ACHN (cell line): ENCODE measurements around the gene SOCS3.
"Not testable (repeated sequence)": the region's sequence is repeated elsewhere in the genome, so short reads cannot be mapped to it uniquely, and the experiment has no call there.

Source experiments
- DNase-seq: peaks from one replicate; pipeline ENCODE4 v3.0.0-alpha.2; 2015
- in situ Hi-C: cut with HindIII; loops from 2 replicates; pipeline ENCODE4 v1.10.0; 2017; ENCODE audit warnings: low sequenced_read_pairs, low pct_ligation_motif_present, low pct_unique_long_range_greater_than_20kb

The SOCS3 gene

DNA sequence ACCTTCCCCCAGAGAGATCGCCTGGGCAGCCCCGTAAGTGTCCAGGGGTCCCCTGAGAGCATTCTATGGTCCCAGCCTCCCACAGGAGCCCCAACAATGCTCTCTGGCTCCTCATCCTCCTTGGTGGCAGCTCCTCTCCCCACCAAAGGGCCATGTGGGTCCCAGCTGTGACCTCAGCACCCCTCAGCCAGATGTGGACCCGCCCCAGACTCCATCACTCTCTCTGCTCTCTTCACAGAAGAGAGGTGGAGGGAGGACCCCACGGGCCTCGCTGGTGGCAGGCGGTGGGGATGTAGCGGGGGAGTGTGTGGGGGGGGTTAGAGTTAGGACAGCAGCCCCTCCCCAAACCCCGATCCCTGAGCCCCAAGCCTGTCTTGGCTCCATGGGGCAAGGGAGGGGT, 41.0 kb downstream of the SOCS3 start:
- DNase-seq: no peak
- in situ Hi-C loops: no loop called here

DNA sequence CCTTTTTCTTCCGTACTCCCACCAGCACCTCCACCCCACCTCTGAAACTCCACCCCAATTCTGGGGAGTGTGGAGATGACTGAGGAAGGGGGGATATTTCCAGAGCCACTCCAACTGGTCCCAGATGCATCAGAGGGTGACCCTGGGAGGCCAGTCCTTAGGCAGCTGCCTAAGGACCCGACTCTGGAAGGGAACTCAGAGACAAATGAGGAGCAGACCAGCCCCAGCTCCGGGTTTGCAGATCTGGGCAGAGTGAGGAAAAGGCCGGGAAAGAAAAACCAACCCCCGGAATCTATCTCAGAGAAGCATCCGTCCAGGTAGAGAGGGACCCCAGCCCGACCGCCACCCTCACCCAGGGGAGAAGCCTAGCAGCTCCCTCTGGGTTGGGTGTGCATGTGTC, 41.5 kb downstream of the SOCS3 start:
- in situ Hi-C loops: no loop called here
- DNase-seq: no peak

DNA sequence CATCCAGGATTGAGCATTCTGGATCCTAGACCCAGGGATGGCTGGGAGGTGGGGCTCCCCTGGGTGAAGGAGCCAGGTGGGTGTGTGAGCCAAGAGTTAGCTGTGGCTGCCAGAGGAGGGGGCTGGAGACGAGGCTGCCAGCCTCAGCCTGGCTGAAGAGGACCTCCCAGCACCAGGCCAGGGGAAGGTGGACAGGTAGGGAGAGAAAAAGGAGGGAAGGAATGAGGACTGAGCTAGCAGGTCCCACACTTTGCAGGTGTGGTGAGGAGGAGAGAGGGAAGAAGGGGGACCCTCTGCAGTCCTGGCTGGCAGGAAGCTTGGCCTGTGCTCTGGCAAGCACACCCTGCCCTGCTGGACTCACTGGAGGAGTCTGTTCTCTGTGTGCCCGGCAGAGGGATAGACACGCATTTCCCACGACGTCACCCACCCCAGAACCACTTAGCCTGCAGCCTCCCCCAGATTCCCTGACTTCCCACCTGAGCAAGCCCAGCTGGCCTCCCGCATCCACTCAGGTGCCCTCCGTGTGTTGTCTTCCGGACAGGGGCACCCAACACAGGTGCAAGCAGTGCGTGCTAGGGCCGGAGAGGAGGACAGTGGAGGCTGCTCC, 42.0 kb downstream of the SOCS3 start:
- in situ Hi-C loops: no loop called here
- peak; percentile 42 for DNase-seq

DNA sequence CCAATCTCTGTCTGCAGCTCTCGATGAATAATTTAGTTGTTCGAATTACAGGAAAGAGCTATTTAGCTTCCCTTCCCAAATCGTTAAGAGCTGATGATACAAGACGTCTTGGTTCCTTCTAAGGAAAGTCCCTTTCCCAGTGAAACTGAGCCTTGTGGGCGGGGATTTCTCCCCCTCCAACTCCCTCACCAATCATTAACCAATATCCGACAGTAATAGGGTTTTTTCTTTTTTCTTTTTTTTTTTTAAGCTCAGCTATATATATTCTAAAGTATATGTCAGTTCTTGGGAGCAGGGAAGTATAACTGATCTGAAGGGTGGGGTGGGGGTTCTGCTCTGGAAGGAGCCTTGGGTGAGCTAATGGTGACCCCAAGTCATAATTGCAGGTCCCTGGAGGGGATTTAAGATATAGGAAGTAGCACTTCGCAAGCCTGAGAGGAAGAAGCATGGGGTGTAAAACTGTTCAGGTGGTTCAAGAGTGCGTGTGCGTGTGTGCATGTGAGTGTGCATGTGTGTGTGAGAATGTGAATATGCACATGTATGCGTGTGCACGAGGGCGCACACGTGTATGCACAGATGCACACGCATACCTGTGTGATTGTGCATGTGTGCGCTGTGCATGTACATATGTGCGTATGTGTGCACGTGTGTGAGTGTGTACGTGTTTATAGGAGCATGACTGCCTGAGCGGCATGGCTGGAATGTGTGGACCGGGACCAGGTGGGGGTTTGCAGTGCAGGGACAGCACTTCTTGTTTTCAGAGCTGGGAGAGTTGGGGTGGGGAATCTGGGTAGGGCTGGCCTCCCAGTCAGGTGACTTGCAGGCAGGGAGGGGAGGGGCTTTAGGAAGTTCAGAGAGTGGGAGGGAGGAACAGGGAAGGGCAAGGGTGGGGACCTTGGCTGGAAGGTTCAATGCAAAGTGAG, 42.7 kb downstream of the SOCS3 start:
- DNase-seq: peak; percentile 89
- in situ Hi-C loops: no loop called here

DNA sequence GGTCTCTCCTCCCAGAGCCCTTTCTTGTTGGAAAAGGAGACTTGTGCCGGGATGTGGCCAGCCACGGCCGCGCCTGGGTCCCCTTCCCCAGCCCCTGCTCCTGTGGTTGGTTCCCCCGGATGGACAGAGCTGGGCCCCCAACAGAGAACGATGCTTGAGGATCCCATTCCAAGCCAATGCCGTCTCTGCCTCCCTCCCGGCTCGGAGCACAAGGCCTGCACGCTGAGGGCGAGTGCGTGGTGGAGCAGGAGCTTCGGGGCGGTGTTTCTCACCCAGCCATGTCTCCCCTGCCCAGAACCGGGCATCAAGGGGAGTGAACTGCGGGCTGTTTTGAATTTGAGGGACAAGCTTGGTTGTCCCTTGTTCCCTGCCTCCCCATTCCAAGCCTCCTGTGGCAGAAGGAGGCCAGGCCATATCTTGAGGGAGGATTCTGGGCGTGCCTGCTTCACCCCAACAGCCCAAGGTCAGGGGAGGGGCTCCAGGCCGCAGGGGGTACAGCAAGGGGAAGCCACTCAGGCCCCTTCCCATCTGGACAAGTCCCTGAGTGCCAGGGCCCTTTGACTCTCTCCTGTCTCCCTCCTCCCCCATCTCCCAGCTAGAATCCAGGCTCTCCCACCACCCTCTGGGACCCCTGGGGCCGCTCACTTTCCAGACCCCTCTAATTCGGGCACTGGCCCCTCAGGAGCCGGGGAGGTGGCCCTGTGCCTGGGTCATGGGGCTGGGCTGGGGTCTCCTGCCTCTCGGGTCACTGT, 43.6 kb downstream of the SOCS3 start:
- DNase-seq: peak; percentile 50
- in situ Hi-C loops: no loop called here

DNA sequence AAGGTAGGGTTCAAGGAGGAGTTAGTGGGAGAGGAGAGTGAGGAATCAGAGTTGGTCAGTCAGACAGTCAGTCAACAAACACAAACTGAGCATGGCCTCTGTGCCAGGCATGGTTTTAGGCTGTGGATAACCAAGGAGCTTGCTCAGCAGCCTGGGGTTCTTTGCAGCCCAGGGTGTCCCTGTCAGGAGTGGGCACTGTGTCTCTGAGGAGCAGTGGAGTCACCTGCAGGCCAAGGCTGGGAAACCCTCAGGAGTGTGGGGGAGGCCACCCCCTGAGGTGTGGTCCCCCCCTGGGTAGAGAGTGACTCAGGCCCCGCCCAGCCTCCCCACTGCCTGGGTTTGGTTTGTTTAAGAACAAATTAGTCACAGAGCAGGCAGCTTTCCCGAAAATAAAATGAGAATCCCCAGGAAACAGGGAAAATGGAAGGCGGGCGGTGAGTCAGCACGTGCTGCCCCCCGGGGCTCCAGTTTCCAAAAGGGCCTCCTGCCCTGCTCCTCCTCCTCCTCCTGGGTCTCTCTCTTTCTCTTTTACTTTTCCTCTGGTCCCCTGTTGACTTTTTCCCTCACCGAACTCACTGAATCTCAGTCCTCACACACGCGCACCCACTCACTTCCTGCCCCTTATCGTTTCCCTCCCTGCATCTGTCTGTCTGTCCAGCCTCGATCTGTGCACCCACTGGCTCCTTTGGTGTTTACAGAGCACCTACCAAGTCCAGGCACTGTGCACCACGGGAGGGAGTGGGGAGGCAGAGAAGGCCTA, 44.3 kb downstream of the SOCS3 start:
- DNase-seq: peak; percentile 90
- in situ Hi-C loops: no loop called here

DNA sequence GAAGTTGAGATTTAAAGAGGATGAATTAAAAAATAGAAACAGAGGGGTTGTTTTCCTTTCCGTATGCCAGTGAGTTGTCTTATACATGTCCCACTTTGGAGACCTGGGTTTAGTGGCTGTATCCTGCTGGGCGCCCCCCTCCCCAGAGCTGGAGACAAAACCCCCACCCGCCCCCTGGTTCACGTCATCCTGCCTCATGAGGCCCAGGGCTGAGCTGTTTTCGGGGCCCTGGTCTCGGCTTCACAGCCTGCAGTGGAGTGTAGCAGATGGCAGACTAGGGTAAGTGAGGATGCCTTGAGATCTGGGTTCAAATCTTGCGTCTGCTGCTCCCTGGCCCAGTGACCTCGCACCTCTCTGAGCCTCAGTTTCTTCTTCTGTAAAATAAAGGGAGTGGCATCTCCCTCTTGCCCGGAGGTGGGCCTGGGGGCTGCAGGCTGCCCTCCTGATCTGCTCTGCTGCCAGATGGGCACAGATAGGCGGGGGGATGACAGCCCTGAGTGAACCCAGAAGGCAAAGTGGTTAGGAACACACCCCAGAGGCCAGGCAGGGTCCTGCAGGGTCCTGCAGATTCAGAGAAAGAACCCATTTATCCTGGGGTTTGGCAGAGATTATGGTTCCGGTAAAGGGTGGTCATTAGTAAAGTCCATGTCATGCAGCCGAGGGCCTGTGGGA, 45.1 kb downstream of the SOCS3 start:
- DNase-seq: no peak
- in situ Hi-C loops: no loop called here

DNA sequence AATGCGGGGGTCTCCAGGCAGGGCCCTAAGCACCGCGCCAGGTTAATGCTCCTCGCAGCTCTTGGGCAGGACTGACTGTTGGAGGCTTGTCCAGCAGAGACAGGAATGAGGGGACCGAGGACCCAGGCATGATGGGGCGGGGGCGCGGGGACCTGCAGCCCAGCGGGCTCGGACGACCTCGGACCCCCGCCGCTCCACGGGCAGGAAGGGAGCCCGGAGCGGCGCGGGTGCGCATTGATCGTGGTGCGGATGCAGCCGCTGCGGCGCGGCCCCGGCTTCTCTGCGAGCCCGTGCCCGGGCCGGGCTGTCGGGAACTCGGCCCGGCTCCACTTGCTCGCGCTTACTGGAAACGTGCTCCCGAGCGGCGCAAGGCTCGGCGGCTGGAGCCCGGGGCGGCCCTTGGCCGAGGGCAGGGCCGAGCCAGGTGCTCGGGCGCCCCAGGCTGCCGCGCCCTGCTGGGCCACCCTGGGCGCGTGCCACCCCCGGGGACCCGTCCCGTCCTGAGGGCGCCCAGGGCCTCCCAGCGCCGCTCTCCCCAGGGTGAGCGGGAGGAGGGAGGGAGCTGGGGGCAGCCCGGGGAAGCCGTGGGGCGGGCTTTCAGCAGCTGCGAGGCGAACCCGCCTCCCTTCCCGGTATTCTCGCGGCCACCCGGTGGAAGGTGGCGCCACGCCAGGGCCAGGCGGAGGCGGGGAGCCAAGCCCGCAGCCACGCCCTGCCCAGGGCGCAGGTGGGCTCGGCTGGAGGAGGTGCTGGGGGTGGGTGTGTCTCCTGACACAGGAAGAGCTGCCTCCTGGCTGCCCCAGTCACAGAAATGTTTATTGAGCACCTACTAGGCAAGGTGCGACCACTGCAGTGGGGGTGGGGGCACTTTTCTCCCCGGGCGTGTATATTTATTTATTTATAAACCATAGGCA, 45.9 kb downstream of the SOCS3 start:
- in situ Hi-C loops: no loop called here

DNA sequence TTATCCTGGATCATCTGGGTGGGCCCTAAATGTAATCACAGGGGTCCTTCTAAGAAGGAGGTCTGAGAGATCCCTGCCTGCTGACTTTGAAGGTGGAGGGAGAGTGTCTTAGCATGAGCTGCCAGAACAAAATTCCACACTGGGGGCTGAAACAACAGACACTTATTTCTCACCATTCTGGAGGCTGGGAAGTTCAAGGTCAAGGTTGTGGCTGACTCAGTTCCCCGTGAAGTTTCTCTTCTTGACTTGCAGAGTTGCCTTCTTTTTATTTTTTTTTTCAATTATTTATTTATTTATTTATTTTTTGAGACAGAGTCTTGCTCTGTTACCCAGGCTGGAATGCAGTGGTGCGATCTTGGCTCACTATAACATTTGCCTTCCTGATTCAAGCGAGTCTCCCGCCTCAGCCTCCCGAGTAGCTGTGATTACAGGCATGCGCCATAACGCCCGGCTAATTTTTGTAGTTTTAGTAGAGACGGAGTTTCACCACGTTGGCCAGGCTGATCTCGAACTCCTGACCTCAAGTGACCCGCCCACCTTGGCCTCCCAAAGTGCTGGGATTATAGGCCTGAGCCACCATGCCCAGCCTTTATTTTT, 50.1 kb downstream of the SOCS3 start:
- in situ Hi-C loops, DNase-seq: not testable (repeated sequence)

More for the DNA sequence above, 45.9 kb downstream of the SOCS3 start:
- peak; percentile 91 for DNase-seq

DNA sequence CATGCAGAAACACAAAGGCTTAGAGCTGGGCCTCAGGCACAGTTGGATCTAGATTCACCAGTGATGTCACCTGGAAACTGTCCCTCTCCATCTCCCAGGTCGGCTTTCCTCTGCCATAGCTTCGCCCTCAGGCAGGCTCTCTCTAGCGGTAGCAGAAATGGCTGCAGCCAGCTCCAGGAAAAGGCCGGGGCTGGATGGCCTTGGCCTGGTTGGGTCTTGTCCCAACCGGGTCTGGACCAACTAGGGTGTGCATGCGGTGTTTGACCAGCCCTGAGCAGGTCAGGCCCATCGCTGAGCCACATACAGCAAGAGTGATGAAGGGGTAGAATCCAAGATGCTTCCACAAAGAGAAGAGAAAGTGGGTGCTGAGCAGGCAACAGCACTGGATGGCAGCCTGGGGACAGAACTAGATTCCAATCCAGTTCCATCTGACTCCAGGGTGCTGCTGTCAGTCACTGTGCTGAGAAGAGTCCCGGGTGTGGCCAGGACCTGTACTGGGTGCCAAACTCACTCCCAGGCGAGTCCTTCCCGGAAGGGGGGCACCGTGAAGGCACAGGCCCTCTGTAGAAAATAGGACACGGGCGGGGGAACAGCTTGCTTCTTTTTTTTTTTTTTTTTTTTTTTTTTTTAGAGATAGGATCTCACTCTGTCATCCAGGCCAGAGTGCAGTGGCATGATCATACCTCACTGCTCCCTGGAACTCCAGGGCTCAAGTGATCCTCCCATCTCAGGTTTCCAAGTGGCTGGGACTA, 51.8 kb downstream of the SOCS3 start:
- no peak for DNase-seq
- in situ Hi-C loops: no loop called here

DNA sequence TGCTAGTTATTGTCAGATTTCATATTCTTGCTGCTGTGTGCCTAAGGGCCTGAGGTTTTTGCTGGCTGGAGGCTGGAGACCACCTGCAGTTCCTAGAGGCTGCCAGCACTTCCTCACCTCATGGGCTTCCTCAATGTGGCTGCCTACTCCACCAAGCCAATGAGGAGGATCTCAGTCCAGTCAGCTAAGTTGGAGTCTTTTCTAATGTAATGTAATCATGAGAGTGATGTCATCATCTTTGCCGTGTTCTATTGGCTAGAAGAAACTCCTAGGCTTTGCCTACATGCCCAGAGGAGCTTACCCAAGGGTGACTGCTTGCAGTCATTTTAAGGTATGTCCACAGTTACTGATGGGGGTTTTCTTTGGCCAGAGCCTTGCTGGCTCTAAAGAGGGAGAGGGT, 53.0 kb downstream of the SOCS3 start:
- in situ Hi-C loops: no loop called here
- no peak for DNase-seq
